ENCODE results near the gene PCDHGB4. TPM values are rescaled to one million over a fixed set of nuclear protein-coding genes. Genes with fewer than 3 reads are reported as not detected.

PCDHGB4 gene
- total RNA-seq, 2 experiments from 2014 or later = not detected

- intact Hi-C loops (cut with micrococcal nuclease) = no loop called here
- peaks cover 20% of the 10 kb centered on the region for H3K9me3 Mint-ChIP-seq
- H3K4me3 Mint-ChIP-seq = peak within 1 kb of the TSS; percentile 38
Observed at GRCh38 chr5:141354900-141355469, 32.5 kb upstream of the PCDHGB4 start, which contains the start of gene PCDHGA4. Gene PCDHGA4 (plus strand): TSS chr5:141355021. CDS start chr5:141355108, 87 bp downstream.

GRCh38 chr5:141355641-141356040, 31.9 kb upstream of the PCDHGB4 start:
- no peak overlapping the region for H3K4me3 Mint-ChIP-seq
- intact Hi-C loops (cut with micrococcal nuclease) = no loop called here
- H3K27ac Mint-ChIP-seq = no peak overlapping the region
- CTCF ChIA-PET = interaction anchor here (0.9 to 1.7 kb wide), 6 partner anchors 9 to 202 kb away, joined by 3 to 4 read pairs (median 3); partner anchors contain the start of genes PCDHGA5 and PCDHGB3
- H3K36me3 Mint-ChIP-seq (ENCODE audit: low read depth) = peaks cover 22% of the 10 kb centered on the region
- no peaks in the 10 kb centered on the region for H3K4me1 Mint-ChIP-seq (ENCODE audit: low read depth)
- no peak for DNase-seq
- H3K9me3 Mint-ChIP-seq = peaks cover 22% of the 10 kb centered on the region
- peaks cover 66% of the 10 kb centered on the region for H3K27me3 Mint-ChIP-seq (ENCODE audit: low read depth)

More at GRCh38 chr5:141354900-141355469, 32.5 kb upstream of the PCDHGB4 start, which contains the start of gene PCDHGA4:
- no peaks in the 10 kb centered on the region for H3K4me1 Mint-ChIP-seq (ENCODE audit: low read depth)
- H3K27me3 Mint-ChIP-seq (ENCODE audit: low read depth) = peaks cover 66% of the 10 kb centered on the region
- H3K36me3 Mint-ChIP-seq (ENCODE audit: low read depth) = peaks cover 18% of the 10 kb centered on the region
- CTCF ChIA-PET = interaction anchor here (0.6 to 1.7 kb wide), 6 partner anchors 9 to 575 kb away, joined by 3 to 4 read pairs (median 3); partner anchors contain the start of gene PCDHGA5
- H3K27ac Mint-ChIP-seq = no peak within 1 kb of the TSS
- no peak for DNase-seq

GRCh38 chr5:141356133-141356532, 31.4 kb upstream of the PCDHGB4 start:
- CTCF ChIA-PET = interaction anchor here (0.6 to 1.7 kb wide), 5 partner anchors 8 to 202 kb away, joined by 3 to 4 read pairs (median 4); partner anchors contain the start of genes PCDHGA5 and PCDHGB3
- intact Hi-C loops (cut with micrococcal nuclease) = no loop called here
- Mint-ChIP-seq H3K27ac (no peak overlapping the region), H3K4me3 (no peak overlapping the region), H3K27me3 (ENCODE audit: low read depth) (peaks cover 66% of the 10 kb centered on the region), H3K36me3 (ENCODE audit: low read depth) (peaks cover 27% of the 10 kb centered on the region), H3K4me1 (ENCODE audit: low read depth) (no peaks in the 10 kb centered on the region), H3K9me3 (peaks cover 23% of the 10 kb centered on the region)
- DNase-seq = no peak

- H3K27me3 Mint-ChIP-seq (ENCODE audit: low read depth) = peaks cover 68% of the 10 kb centered on the region
- H3K27ac Mint-ChIP-seq = no peak overlapping the region
- no peak overlapping the region for H3K4me3 Mint-ChIP-seq
- H3K9me3 Mint-ChIP-seq = peaks cover 27% of the 10 kb centered on the region
- no peak for DNase-seq
- H3K4me1 Mint-ChIP-seq (ENCODE audit: low read depth) = no peaks in the 10 kb centered on the region
- CTCF ChIA-PET = no interaction called here
- intact Hi-C loops (cut with micrococcal nuclease) = no loop called here
- peaks cover 28% of the 10 kb centered on the region for H3K36me3 Mint-ChIP-seq (ENCODE audit: low read depth)
Observed at GRCh38 chr5:141356950-141357349, 30.5 kb upstream of the PCDHGB4 start.

GRCh38 chr5:141359790-141360426, 27.6 kb upstream of the PCDHGB4 start, which contains the start of gene PCDHGB2:
Gene PCDHGB2 (plus strand): TSS chr5:141359994. CDS start chr5:141360136, 142 bp downstream.
- H3K4me1 Mint-ChIP-seq (ENCODE audit: low read depth) = no peaks in the 10 kb centered on the region
- H3K36me3 Mint-ChIP-seq (ENCODE audit: low read depth) = peaks cover 30% of the 10 kb centered on the region
- no peak within 1 kb of the TSS for H3K27ac Mint-ChIP-seq
- H3K4me3 Mint-ChIP-seq = peak within 1 kb of the TSS; percentile 56
- peak; percentile 19 for DNase-seq
- H3K9me3 Mint-ChIP-seq = peaks cover 25% of the 10 kb centered on the region
- H3K27me3 Mint-ChIP-seq (ENCODE audit: low read depth) = peaks cover 82% of the 10 kb centered on the region
- intact Hi-C loops (cut with micrococcal nuclease) = no loop called here
- CTCF ChIA-PET = no interaction called here

- H3K27ac Mint-ChIP-seq = no peak overlapping the region
Observed at GRCh38 chr5:141360685-141361084, 26.8 kb upstream of the PCDHGB4 start.

GRCh38 chr5:141362719-141363118, 24.8 kb upstream of the PCDHGB4 start:
- Mint-ChIP-seq H3K4me3 (no peak overlapping the region), H3K4me1 (ENCODE audit: low read depth) (no peaks in the 10 kb centered on the region), H3K27ac (no peak overlapping the region), H3K9me3 (peaks cover 30% of the 10 kb centered on the region), H3K27me3 (ENCODE audit: low read depth) (peaks cover 77% of the 10 kb centered on the region), H3K36me3 (ENCODE audit: low read depth) (peaks cover 28% of the 10 kb centered on the region)
- intact Hi-C loops (cut with micrococcal nuclease) = no loop called here
- DNase-seq = no peak
- CTCF ChIA-PET = no interaction called here

More at GRCh38 chr5:141360685-141361084, 26.8 kb upstream of the PCDHGB4 start:
- CTCF ChIA-PET = no interaction called here
- no peak for DNase-seq
- H3K36me3 Mint-ChIP-seq (ENCODE audit: low read depth) = peaks cover 31% of the 10 kb centered on the region
- no peak overlapping the region for H3K4me3 Mint-ChIP-seq
- peaks cover 31% of the 10 kb centered on the region for H3K9me3 Mint-ChIP-seq
- H3K27me3 Mint-ChIP-seq (ENCODE audit: low read depth) = peaks cover 83% of the 10 kb centered on the region
- intact Hi-C loops (cut with micrococcal nuclease) = no loop called here
- no peaks in the 10 kb centered on the region for H3K4me1 Mint-ChIP-seq (ENCODE audit: low read depth)

GRCh38 chr5:141363952-141364660, 23.4 kb upstream of the PCDHGB4 start, which contains the start of gene PCDHGA5:
Gene PCDHGA5 (plus strand): TSS chr5:141364162. CDS start chr5:141364331, 169 bp downstream.
- Mint-ChIP-seq H3K4me3 (no peak within 1 kb of the TSS), H3K27ac (no peak within 1 kb of the TSS), H3K36me3 (ENCODE audit: low read depth) (peaks cover 24% of the 10 kb centered on the region), H3K9me3 (peaks cover 30% of the 10 kb centered on the region), H3K4me1 (ENCODE audit: low read depth) (no peaks in the 10 kb centered on the region), H3K27me3 (ENCODE audit: low read depth) (peaks cover 76% of the 10 kb centered on the region)
- DNase-seq = no peak
- intact Hi-C loops (cut with micrococcal nuclease) = no loop called here
- CTCF ChIA-PET = interaction anchor here (1.0 to 1.9 kb wide), 8 partner anchors 9 to 149 kb away, joined by 3 to 6 read pairs (median 4); partner anchors contain the start of genes PCDHGA10, PCDHGA11, PCDHGA4 and PCDHGA6

GRCh38 chr5:141366016-141366896, 21.2 kb upstream of the PCDHGB4 start:
- no peak for DNase-seq
- Mint-ChIP-seq H3K9me3 (peaks cover 23% of the 10 kb centered on the region), H3K36me3 (ENCODE audit: low read depth) (peaks cover 11% of the 10 kb centered on the region), H3K27ac (no peak overlapping the region), H3K4me1 (ENCODE audit: low read depth) (peaks cover 4% of the 10 kb centered on the region), H3K4me3 (no peak overlapping the region), H3K27me3 (ENCODE audit: low read depth) (peaks cover 72% of the 10 kb centered on the region)
- intact Hi-C loops (cut with micrococcal nuclease) = no loop called here
- CTCF ChIA-PET = no interaction called here

- intact Hi-C loops (cut with micrococcal nuclease) = loop anchor here (1.0 to 10.0 kb wide), 4 partner anchors 37 to 194 kb away; partner anchors contain the start of genes PCDHB13, PCDHGA11 and PCDHGB6
- Mint-ChIP-seq H3K27ac (no peak within 1 kb of the TSS), H3K4me1 (ENCODE audit: low read depth) (peaks cover 4% of the 10 kb centered on the region), H3K9me3 (peaks cover 25% of the 10 kb centered on the region), H3K36me3 (ENCODE audit: low read depth) (peaks cover 7% of the 10 kb centered on the region), H3K27me3 (ENCODE audit: low read depth) (peaks cover 68% of the 10 kb centered on the region), H3K4me3 (peak within 1 kb of the TSS; percentile 69)
- peak; percentile 47 for DNase-seq
- CTCF ChIA-PET = interaction anchor here (0.6 to 2.0 kb wide), 21 partner anchors 11 to 196 kb away, joined by 3 to 8 read pairs (median 3); partner anchors contain the start of genes PCDHGA11, PCDHGA12, PCDHGA2 and PCDHGB1
Observed at GRCh38 chr5:141369994-141370848, 17.3 kb upstream of the PCDHGB4 start, which contains the start of gene PCDHGB3. Gene PCDHGB3 (plus strand): TSS chr5:141370242. CDS start chr5:141370395, 153 bp downstream.

All from activated naive CD4-positive, alpha-beta T cell treated with anti-CD3 and anti-CD28 coated beads for 36 hours (primary cell).